HG03175 (cell line): ENCODE results near the gene ZNF10.

Source experiments
- ATAC-seq: cut with Tn5 transposase; IDR thresholded peaks from one replicate; pipeline ENCODE4 v1.9.1; 2021; ENCODE audit warnings: mild to moderate bottlenecking, moderate library complexity; ENCODE audit not compliant: unreplicated experiment

The ZNF10 gene

GRCh38 chr12:133130038-133130807 is at the start of gene ZNF10, which contains the start of gene ZNF891:
TSS of gene ZNF10 (plus strand) at chr12:133130627. CDS start at chr12:133144493, 13,866 bp downstream.
TSS of gene ZNF891 (minus strand) at chr12:133130274. CDS start at chr12:133121918, 8,356 bp downstream.
- ATAC-seq, result peak; percentile 90

- ATAC-seq, result no peak
These were observed 49.2 kb upstream of the ZNF10 start for GRCh38 chr12:133081159-133081780.

- ATAC-seq, result no peak
These were observed 47.1 kb upstream of the ZNF10 start for GRCh38 chr12:133083345-133083744.

GRCh38 chr12:133105620-133106019 is 24.8 kb upstream of the ZNF10 start:
- ATAC-seq, result no peak

- no peak for ATAC-seq
These were observed 24.2 kb upstream of the ZNF10 start for GRCh38 chr12:133106253-133106652.

- ATAC-seq, result no peak
These were observed 23.3 kb upstream of the ZNF10 start for GRCh38 chr12:133107121-133107520.

GRCh38 chr12:133108150-133108549 is 22.3 kb upstream of the ZNF10 start:
- ATAC-seq, result no peak

GRCh38 chr12:133120385-133121191 is 9.8 kb upstream of the ZNF10 start:
- ATAC-seq, result no peak

- no peak for ATAC-seq
These were observed 5.8 kb upstream of the ZNF10 start for GRCh38 chr12:133124674-133125073.

- no peak for ATAC-seq
These were observed 924 bp upstream of the ZNF10 start for GRCh38 chr12:133129368-133130037.

- ATAC-seq, result peak; percentile 4
These were observed 341 bp downstream of the ZNF10 start for GRCh38 chr12:133130808-133131128.

GRCh38 chr12:133135747-133136146 is 5.3 kb downstream of the ZNF10 start:
- no peak for ATAC-seq

- ATAC-seq, result no peak
These were observed 15.6 kb downstream of the ZNF10 start for GRCh38 chr12:133145981-133146380.

GRCh38 chr12:133156125-133156690 is 25.8 kb downstream of the ZNF10 start:
- ATAC-seq, result no peak

GRCh38 chr12:133165776-133166175 is 35.3 kb downstream of the ZNF10 start:
- no peak for ATAC-seq

GRCh38 chr12:133172491-133172890 is 42.1 kb downstream of the ZNF10 start:
- no peak for ATAC-seq

GRCh38 chr12:133174901-133175300 is 44.5 kb downstream of the ZNF10 start:
- no peak for ATAC-seq

GRCh38 chr12:133180669-133181068 is 50.2 kb downstream of the ZNF10 start:
- no peak for ATAC-seq

GRCh38 chr12:133181238-133181959 is 51.0 kb downstream of the ZNF10 start, which contains the start of gene ZNF268:
TSS of gene ZNF268 (plus strand) at chr12:133181495. CDS start at chr12:133181998, 503 bp downstream.
- peak; percentile 96 for ATAC-seq

GRCh38 chr12:133190176-133190575 is 59.7 kb downstream of the ZNF10 start:
- ATAC-seq, result no peak
